Neural progenitor cell (in vitro differentiated cells): ENCODE measurements around the gene BMP2K.

Experiments
- EZH2 ChIP-seq: fragments of 200-600 bp; sonication (generic); IDR thresholded peaks from 2 replicates; pipeline ENCODE4 v1.6.1; 2017; ENCODE audit warnings: antibody characterized with exemption, mild to moderate bottlenecking, moderate library complexity
- EZH2phosphoT487 ChIP-seq: fragments of 200-600 bp; sonication (generic); IDR thresholded peaks from 2 replicates; pipeline ENCODE4 v1.6.1; 2017; ENCODE audit warnings: antibody characterized with exemption
- TF ChIP-seq, protein P1 (sequence below): fragments of 200-600 bp; sonication (generic); IDR thresholded peaks from 2 replicates; pipeline ENCODE4 v1.5.1; 2017; ENCODE audit warnings: antibody characterized with exemption, mild to moderate bottlenecking

GRCh38 chr4:78766650-78767049, 9.5 kb upstream of the BMP2K start:
- TF ChIP-seq EZH2 (no peak), EZH2phosphoT487 (no peak)
- TF ChIP-seq, protein P1, sequence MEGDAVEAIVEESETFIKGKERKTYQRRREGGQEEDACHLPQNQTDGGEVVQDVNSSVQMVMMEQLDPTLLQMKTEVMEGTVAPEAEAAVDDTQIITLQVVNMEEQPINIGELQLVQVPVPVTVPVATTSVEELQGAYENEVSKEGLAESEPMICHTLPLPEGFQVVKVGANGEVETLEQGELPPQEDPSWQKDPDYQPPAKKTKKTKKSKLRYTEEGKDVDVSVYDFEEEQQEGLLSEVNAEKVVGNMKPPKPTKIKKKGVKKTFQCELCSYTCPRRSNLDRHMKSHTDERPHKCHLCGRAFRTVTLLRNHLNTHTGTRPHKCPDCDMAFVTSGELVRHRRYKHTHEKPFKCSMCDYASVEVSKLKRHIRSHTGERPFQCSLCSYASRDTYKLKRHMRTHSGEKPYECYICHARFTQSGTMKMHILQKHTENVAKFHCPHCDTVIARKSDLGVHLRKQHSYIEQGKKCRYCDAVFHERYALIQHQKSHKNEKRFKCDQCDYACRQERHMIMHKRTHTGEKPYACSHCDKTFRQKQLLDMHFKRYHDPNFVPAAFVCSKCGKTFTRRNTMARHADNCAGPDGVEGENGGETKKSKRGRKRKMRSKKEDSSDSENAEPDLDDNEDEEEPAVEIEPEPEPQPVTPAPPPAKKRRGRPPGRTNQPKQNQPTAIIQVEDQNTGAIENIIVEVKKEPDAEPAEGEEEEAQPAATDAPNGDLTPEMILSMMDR, result no peak
